Measurements from ENCODE around the gene LRRC39.
"Not testable (repeated sequence)": the region's sequence is repeated elsewhere in the genome, so short reads cannot be mapped to it uniquely, and the experiment has no call there.

The LRRC39 gene

DNA sequence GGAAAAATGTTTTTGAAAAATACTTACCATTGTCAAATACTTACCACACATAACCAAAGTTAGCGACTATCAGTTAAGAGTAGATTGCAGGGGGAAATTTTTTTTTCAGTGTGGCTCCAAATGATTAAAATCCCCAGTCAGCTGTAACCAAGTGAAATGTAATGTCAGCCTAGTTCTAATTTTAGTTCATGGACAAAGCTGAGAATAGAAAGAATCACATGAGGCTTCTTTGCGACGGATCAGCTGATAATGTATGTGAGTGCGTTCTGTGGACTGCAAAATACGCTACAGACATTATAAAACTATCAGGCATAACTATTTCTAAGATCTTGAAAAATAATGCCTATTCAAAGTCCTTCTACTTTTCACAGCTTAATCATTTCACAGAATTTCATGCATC is at the start of gene LRRC39:
TSS of gene LRRC39 (minus strand) at position 166 of the 400 bp plus-strand sequence. CDS start 9,740 bp downstream, outside the sequence.
- no peak for DNase-seq

DNA sequence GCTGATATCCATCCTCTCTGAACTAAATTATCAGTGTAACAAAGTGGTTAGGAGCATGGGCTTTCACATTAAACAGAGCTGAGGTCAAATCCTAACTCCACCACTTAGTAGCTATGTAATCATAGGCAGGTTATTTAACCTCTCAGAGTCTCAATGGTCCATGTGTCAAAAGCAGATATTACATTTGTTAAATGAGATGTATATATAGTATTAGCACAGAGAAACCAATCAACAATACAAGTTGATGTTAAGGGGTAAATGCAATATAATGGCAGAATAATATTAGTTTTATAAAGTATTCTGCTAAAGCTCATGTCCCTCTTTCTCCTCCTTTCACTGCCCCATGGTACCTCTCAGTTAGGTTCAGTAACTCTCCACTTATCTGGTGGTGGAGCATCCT is 44.4 kb upstream of the LRRC39 start:
- no peak for DNase-seq

DNA sequence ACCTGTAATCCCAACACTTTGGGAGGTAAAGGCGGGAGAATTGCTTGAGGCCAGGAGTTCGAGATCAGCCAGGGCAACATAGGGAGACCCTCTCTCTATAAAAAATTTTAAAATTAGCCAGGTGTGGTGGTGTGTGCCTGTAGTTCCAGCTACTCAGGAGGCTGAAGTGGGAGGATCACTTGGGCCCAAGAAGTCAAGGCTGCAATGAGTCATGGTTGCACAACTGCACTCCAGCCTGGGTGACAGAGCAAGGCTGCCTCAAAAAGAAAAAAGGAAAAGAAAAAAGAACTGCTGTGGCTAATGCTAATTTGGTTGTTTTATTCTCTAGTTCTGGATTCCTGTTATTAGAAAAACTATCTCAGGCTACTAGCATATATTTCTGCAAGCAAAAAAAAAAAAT is 41.8 kb upstream of the LRRC39 start:
- DNase-seq = no peak

DNA sequence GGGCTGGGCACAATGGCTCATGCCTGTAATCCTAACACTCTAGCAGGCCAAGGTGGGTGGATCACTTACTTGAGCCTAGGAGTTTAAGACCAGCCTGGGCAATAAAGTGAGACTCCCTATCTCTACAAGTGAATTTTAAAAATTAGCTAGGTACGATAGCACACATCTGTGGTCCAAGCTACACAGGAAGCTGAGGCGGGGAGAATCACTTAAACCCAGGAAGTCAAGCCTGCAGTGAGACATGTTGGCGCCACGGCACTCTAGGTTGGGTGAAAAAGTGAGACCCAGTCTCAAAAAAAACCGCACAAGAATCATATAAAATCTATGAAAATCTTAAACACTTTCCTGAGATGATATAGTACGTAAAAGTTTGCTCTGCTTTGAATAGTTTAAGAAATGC is 41.4 kb upstream of the LRRC39 start:
- no peak for DNase-seq

DNA sequence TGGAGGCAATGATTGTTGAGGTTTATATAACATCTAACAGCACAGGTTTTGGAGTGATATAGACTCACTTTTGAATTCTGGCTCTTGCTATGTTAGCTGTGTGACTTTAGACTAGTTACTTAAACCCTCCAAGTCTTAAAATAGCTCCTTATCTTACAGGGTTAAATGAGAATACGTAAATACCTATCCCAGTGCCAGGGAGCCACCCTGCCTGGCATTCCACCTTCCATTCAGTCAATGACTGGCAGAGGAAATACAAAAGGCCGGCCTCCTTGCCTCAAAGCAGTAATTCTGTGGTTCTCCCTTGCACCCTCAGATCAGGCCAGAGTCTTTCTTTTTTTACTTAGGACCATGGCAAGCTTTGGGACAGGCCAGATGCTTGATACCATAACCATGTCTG is 39.8 kb upstream of the LRRC39 start:
- no peak for DNase-seq

DNA sequence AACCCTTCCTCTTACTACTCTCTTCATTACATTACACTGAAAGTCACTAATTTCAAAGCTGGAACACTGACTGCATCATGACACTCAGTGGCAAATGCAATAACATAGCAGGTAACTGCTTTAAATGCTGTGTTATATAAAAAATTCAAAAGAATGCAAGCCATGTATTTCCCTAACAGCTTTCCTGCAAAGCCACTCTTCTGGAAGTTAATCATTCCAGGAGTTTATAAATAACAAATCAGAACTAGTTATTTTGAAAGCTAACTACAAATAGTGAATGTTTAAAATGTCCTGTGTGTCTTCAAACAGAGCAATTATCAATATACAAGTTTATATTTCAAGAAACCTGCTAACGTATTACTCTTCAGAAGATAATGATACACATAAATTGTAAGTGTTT is 37.0 kb upstream of the LRRC39 start:
- DNase-seq = no peak

- DNase-seq = no peak
These were observed 35.1 kb upstream of the LRRC39 start for GRCh38 chr1:100213141-100213540.

DNA sequence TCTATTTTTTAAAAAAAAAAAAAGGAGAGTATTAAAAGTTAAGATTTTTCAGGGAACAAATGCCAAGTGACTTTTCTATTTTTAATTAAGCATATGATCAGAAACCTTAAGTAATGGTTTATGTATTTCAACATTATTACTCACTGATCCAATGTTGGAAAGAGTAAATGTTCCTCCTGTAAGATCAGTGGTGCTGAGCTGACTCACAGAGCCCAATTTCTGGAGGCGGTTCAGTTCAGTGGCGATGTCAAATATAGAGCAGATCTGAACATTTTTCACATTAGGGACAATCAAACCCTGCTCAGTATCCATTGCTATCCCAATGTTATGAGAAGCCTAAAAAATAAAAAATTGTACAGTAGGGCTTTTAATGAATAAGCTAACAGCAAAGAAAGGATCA is 28.2 kb upstream of the LRRC39 start:
- no peak for DNase-seq

DNA sequence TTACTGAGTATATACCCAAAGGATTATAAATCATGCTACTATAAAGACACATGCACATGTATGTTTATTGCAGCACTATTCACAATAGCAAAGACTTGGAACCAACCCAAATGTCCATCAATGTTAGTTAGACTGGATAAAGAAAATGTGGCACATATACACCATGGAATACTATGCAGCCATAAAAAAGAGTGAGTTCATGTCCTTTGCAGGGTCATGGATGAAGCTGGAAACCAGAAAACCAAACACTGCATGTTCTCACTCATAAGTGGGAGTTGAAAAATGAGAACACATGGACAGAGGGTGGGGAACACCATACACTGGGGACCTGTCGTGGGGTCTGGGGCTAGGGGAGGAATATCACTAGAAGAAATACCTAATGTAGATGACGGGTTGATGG is 27.5 kb upstream of the LRRC39 start:
- not testable (repeated sequence) for DNase-seq

GRCh38 chr1:100205103-100205502 is 27.0 kb upstream of the LRRC39 start:
- not testable (repeated sequence) for DNase-seq

- not testable (repeated sequence) for DNase-seq
These were observed 24.6 kb upstream of the LRRC39 start for GRCh38 chr1:100202703-100203102.

GRCh38 chr1:100200060-100200459 is 22.0 kb upstream of the LRRC39 start:
- not testable (repeated sequence) for DNase-seq

DNA sequence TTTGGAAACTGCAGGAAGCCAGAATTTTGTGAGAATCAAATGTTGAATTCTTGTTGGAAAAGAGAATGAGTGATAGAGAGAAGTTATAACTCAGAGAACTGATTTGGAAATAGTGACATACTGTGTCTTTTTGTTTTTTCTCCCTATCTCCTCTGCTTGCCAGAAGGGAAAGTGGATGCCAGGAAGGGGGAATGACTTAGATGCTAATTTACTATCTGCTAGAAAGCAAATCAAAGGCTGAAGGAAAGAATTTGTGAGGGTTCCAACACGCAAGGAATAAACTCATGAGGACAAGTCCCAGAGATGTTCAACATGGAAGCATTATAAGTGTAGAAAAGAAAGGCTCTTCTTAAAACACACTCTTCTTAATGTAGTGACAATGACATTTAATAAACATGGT is 20.5 kb upstream of the LRRC39 start:
- DNase-seq = no peak

GRCh38 chr1:100188617-100189016 is 10.6 kb upstream of the LRRC39 start:
- peak; percentile 38 for DNase-seq

GRCh38 chr1:100187912-100188311 is 9.9 kb upstream of the LRRC39 start:
- peak; percentile 4 for DNase-seq

DNA sequence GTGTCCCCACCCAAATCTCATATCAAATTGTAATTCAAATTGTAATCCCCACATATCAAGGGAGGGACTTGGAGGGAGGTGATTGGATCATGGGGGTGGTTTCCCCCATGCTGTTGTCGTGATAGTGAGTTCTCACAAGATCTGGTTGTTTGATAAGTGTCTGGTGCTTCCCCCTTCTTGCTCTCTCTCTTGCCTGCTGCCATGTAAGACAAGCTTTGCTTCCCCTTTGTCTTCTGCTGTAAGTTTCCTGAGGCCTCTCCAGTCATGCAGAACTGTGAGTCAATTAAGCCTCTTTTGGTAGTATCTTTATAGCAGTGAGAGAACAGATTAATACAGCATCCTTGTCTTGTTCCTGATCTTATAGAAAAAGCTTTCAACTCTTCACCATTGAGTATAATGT is 6.5 kb upstream of the LRRC39 start:
- no peak for DNase-seq

GRCh38 chr1:100183370-100183769 is 5.3 kb upstream of the LRRC39 start:
- no peak for DNase-seq

GRCh38 chr1:100177295-100178041 is 588 bp downstream of the LRRC39 start:
- no peak for DNase-seq

GRCh38 chr1:100168051-100168450 is 10.0 kb downstream of the LRRC39 start:
- DNase-seq = no peak

DNA sequence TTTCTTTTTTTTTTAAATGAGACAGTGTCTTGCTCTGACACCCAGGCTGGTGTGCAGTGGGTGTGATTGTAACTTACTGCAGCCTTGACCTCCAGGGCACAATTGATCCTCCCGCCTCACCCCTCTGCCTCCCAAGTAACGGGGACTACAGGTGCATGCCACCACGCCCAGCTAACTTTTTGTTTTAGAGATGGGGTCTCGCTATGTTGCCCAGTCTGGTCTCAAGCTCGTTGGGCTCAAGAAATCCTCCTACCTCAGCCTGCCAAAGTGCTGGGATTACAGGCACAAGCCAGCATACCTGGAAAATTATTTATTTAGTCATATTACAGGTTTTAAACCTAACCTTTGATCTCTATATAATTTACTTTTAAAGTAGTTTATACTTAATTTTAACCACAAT is 13.4 kb downstream of the LRRC39 start:
- no peak for DNase-seq

- no peak for DNase-seq
These were observed 13.8 kb downstream of the LRRC39 start for GRCh38 chr1:100164216-100164615.

- no peak for DNase-seq
These were observed 15.2 kb downstream of the LRRC39 start for GRCh38 chr1:100162881-100163280.

DNA sequence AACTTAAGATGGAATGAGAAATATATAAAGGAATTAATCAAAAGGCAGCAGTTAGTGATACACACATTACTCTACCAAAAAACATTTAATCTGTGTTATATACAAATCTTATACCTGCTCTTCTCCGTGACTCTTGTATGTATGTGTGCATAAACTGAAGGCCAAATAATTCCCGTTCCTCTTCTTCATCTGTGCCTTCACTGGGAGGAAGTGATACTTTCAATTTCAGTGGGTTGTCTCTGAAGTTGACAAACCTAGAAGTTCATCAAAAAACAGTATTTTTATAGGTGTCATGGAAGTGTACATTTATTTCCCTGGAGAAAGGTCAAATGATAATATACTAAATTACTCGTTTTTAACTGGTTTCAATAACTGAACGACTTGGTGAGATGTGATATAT is 25.8 kb downstream of the LRRC39 start:
- no peak for DNase-seq

- DNase-seq = no peak
These were observed 26.4 kb downstream of the LRRC39 start for GRCh38 chr1:100151679-100152078.

DNA sequence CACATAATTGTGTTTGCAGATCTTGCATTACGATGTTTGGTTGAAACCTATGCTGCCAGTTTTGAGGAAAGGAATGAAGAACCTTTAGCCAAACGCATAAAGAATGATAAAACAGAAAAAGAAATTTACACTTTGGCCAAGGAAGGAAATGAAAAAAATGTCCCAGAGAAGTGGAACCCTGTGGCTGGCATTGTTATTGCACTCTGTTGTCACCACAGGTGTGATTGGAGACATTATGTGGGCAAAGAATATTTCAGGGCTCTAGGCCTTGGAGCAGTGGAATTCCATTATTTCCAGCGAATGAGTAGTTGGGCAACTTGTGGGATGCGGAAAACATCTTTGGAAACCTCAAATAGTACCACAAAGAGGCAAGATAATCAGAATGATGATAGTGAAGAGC is 30.2 kb downstream of the LRRC39 start:
- no peak for DNase-seq

Measured in NCI-H1048 (cell line).